ENCODE measurements around the gene COMMD1.
"Not testable (repeated sequence)": the region's sequence is repeated elsewhere in the genome, so short reads cannot be mapped to it uniquely, and the experiment has no call there.

COMMD1 gene

DNA sequence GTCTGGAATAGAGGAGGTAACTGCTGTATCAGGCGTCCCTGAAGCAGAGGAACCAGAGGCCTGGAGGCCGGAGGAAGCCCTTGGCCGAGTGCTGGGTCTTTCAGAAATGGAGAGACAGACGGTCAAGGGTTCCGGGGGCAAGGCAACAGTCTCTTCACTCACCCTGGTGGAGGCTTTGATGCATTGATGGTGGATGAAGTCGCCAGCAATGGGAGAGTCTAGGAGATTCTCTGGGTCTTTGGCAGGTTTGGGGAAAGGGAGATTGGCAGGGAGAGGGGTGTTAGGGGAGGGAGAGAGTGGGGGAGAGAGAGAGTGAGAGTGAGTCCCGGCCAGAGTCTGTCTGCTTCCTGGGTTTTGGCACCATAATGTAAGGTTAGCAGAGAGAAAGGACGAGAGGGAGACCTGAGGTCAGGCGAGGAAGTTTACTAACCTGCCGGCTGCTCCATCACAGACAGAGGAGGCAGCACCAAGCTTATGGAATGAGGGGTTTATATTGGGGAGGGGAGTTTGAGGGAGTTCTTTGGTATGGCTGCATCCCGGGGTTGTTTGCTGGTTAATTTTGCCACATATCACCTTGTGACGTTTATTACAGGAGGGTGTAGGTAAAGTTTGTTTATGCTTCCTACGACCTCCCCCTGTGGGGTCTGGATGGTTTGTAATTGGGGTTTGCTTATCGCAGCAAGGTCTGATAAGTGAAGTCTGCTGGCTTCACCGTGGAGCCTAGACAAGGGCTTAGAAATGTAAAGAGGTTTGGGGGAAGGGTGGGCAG, 19.6 kb downstream of the COMMD1 start:
- no peak for DNase-seq

GRCh38 chr2:61926531-61927477, 21.3 kb downstream of the COMMD1 start:
- DNase-seq: no peak

- no peak for DNase-seq
Observed at GRCh38 chr2:61928826-61929461, 23.5 kb downstream of the COMMD1 start.

DNA sequence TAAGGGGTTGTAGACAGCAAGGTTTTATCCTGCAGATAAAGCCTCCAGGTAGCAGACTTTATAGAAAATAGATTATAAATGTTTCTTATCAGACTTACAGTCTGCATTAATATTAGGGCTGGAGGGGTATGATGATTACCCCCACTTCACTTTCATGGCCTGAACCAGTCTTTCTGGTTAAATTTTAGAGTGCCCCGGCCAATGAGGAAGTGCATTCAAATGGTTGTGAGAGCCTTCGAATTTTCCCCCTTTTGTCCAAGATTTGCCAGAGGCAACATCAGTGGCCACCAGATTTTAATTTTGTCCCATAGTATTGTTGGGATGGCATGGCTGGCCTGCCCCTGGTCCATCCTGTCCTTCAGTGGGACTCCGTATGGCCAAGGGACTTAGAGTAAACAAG, 31.6 kb downstream of the COMMD1 start:
- DNase-seq: no peak

GRCh38 chr2:61937886-61938285, 32.4 kb downstream of the COMMD1 start:
- no peak for DNase-seq

- DNase-seq: no peak
Observed at GRCh38 chr2:61938511-61938910, 33.0 kb downstream of the COMMD1 start.

- DNase-seq: no peak
Observed at GRCh38 chr2:61943251-61943650, 37.8 kb downstream of the COMMD1 start.

DNA sequence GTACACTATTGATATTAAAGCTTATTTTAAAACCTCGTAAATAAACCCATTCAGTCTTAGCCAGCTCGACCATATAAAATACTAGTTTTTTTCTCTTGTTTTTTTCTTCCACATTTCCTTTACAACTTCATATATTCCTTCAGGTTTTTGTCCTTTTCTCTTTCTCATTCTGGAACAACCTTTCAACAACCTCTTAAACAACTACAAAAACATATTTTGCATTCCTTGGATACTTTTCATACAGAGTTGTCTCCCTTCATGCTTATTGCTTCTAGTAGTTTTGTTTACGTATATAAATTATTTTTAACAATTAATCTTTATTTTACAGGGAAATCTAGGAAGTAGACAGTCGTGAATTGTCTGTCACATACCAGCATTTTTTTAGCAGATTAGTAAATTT, 41.2 kb downstream of the COMMD1 start:
- DNase-seq: no peak

GRCh38 chr2:61948661-61949457, 43.4 kb downstream of the COMMD1 start:
- no peak for DNase-seq

GRCh38 chr2:61949458-61949713, 43.9 kb downstream of the COMMD1 start:
- DNase-seq: no peak

DNA sequence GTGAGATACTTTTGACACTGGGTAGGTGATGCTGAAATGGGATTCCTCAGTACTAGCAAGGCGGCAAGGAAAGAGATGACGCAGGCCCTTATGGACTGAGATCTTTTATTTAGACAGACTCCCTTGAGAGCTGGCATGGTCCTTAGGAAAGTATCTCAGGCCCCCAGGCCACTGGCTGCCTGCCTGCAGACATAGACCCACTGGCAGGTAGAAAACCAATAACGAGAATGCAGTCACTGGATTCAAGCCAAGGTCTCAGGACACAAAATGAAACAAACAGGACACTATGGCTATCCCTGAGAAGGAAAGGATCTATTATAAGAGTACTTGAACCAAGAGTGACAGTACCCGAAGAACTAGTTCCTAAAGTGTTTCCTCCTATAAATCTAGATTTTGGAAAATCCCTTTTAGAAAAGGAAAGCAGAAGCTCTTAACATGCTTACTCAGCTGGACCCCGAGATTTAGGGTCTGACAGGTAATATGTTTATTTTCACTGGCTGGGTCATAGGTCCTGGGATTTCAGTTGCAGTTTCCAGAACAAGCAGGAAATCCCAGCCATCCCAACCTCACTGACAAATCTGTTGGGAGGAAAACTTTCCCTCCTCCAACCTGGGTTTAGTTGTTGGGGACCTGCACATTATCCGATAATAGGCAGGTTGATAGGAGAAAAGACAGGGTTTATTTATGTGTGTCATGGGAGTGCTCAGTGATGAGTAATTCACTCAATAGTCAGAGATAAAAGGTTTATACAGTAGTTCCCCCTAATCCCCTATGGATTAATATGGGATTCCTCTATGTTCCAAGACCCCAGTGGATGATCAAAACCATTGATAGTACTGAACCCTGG, 44.5 kb downstream of the COMMD1 start:
- DNase-seq: peak in 1 of 56 donors; percentile 2

DNA sequence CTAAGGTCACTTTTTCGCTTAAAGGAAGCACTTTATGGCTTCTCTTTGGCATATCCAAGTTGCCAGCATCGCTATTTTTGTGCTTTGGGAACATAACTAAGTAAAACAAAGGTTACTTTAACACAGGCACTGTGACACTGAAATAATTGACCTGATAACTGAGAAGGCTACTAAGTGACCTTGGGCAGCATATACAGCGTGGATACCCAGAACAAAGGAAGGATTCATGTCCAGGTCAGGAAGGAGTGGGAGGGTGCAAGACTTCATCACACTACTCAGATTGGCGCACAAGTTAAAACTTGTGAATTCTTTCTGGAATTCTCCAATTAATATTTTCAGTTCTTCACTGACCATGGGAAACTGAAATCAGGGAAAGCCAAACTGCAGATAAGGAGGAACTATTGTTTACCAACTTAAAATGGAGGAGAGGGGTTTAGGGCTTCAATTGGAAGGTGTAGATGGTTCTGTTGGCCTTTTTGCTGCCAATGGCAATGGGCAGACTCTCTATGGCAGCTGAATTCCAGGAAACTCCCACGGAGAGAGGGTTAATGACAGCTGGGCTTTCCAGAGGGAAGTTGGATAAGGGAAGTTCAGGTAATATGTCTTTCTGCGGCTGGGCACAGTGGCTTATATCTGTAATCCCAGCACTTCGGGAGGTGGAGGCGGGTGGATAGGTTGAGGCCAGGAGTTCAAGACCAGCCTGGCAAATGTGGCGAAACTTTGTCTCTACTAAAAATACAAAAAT, 45.3 kb downstream of the COMMD1 start:
- no peak for DNase-seq

DNA sequence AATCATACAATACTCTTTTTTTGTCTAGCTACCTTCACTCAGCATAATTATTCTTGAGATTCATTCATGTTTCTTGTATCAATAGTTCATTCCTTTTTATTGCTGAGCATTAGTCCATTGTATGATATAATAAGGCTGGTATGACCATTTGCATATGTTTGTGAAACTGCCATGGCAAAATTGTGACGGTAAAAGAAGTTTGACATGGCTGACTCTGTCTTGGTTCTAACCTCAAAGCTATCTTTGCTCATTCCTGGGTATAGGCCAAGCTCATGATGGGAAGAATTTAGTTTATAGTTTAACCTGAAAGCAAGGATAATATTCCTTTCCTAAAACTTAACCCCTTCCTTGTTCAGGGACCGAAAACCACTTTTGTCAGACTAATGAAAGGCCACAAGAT, 46.4 kb downstream of the COMMD1 start:
- DNase-seq: no peak

DNA sequence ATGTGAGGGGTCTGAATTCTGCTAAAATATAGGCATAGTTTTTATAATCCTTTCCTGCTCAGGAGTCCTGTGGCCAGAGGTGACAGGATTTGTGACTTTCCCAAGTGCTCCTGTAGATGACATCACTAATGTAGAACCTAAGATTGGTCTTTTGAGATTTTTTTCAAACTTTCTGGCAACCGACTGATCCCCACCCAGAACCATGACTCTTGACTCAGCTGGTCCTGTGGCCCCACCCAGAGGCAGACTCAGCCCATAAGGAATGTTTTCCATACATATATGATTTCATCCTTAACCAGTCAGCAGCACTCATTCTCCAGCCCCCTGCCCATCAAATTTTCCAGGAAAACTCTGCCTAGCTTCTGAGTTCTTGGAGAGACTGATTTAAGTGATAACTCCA, 46.8 kb downstream of the COMMD1 start:
- no peak for DNase-seq

GRCh38 chr2:61954856-61955255, 49.4 kb downstream of the COMMD1 start:
- DNase-seq: not testable (repeated sequence)

DNA sequence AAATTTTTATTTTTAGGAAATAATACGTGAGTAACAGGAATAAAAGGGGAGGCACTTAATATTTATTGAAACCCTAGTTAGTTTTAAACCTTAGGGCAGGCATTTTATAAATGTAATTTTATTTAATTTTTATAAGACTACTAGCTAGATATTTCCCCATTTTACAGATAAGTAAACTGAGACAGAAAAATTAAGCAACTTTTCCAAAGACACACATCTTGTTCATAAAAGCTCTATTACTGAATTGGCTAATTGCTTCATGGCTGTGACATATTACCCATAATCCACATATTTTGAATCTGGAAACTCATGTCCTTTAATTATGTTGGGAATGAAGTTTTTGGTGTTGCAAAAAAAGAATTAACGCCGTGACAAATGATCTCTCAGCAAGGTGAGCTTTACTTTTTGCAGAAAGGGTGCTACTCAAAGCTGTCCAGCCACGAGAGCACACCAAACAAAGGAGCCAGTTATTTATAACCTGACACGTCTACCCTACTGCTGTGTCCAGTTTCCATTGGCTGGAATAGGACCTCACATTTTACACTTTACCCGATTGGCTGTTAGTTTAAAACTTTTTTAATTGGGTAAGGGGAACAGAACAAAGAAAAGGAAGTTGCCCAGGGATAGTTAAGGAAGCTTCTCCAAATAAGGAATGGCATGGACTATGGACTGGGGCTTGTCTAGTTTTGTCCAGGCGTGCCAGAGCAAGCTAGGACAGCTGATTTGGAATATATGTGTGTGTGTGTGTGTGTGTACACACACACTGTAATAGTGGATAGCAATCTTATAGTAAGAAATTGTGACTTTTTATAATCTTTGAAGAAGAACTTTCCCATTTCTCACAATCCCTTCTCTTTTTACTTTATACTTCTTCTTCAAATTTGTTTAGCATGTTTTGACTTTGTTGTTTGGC, 54.2 kb downstream of the COMMD1 start:
- DNase-seq: no peak

DNA sequence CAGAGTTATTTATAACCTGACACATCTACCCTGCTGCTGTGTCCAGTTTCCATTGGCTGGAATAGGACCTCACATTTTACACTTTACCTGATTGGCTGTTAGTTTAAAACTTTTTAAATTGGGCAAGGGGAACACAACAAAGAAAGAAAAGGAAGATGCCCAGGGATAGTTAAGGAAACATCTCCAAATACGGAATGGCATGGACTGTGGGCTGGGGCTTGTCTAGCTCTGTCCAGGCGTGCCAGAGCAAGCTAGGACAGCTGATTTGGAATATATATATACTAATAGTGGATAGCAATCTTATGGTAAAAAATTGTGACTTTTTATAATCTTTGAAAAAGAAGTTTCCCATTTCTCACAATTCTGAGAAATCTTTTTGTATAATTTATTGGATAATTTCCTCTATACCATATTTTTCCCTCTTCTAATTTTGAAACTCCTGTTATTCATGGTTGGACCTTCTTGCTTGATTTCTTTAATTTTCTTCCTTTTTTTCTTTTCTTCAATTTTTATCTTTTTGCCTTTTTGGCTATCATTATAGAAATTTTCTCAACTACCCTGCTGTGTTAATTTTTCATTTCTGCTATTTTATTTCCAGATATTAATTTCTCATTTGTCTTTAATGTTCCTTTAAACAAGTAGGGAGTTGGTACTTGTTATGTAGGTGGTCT, 55.9 kb downstream of the COMMD1 start:
- DNase-seq: no peak
